OCI-LY7 (cell line): Measurements from ENCODE around the gene PTPRQ. TPM values are rescaled to one million over a fixed set of nuclear protein-coding genes. Genes with fewer than 3 reads are reported as not detected.

Experiments
- BruUV-seq: library from RNA; stranded (reverse); fragments of 400-500 nt; replicated peaks from 2 replicates; lab custom pipeline; 2021; lab: Mats Ljungman, UMichigan
- CTCF ChIA-PET: fragments of 300-600 bp; sonication (Branson Sonifier 250); formaldehyde crosslinking; loops from one replicate; lab custom pipeline; 2022; ENCODE audit warnings: antibody characterized with exemption; ENCODE audit not compliant: unreplicated experiment; lab: Charles Lee
- POLR2A ChIA-PET: fragments of 300-600 bp; sonication (Branson Sonifier 250); formaldehyde crosslinking; loops from one replicate; lab custom pipeline; 2022; ENCODE audit warnings: antibody characterized with exemption; lab: Charles Lee
- DNase-seq: peaks from one replicate; pipeline ENCODE4 v3.0.0-alpha.2; 2015; ENCODE audit warnings: low spot score
- H2AFZ ChIP-seq: fragments of 200-600 bp; sonication (generic), shearing (Covaris generic); 2 replicates; pipeline ENCODE4 v1.6.1; 2014; ENCODE audit warnings: mild to moderate bottlenecking, antibody characterized with exemption, low read length, moderate library complexity
- H3K27ac ChIP-seq: fragments of 200-600 bp; sonication (generic); 2 replicates; pipeline ENCODE4 v1.5.1; 2014; ENCODE audit warnings: mixed run types, low read depth, mild to moderate bottlenecking, moderate library complexity, low read length, inconsistent platforms; ENCODE audit not compliant: poor library complexity, severe bottlenecking
- H3K36me3 ChIP-seq: fragments of 200-600 bp; sonication (generic); 2 replicates; pipeline ENCODE4 v1.6.1; 2014; ENCODE audit warnings: mild to moderate bottlenecking, antibody characterized with exemption, low read length, moderate library complexity, mixed read lengths; ENCODE audit not compliant: insufficient read depth
- H3K4me1 ChIP-seq: fragments of 200-600 bp; sonication (generic); 2 replicates; pipeline ENCODE4 v1.5.1; 2014; ENCODE audit warnings: mild to moderate bottlenecking, low read length; ENCODE audit not compliant: insufficient read depth, poor library complexity, severe bottlenecking
- H3K4me2 ChIP-seq: fragments of 200-600 bp; sonication (generic); 2 replicates; pipeline ENCODE4 v1.6.1; 2014; ENCODE audit warnings: mild to moderate bottlenecking, low read length
- H3K4me3 ChIP-seq: fragments of 200-600 bp; sonication (generic); 2 replicates; pipeline ENCODE4 v1.5.1; 2014; ENCODE audit warnings: mild to moderate bottlenecking, low read depth, low read length; ENCODE audit not compliant: poor library complexity, severe bottlenecking
- H3K79me2 ChIP-seq: fragments of 200-600 bp; sonication (generic); 2 replicates; pipeline ENCODE4 v1.6.1; 2016; ENCODE audit warnings: low read depth, mild to moderate bottlenecking, low read length, moderate library complexity, mixed read lengths; ENCODE audit not compliant: insufficient read depth
- H3K9me2 ChIP-seq: fragments of 200-600 bp; sonication (generic); 2 replicates; pipeline ENCODE4 v1.6.1; 2016; ENCODE audit warnings: mild to moderate bottlenecking, low read length, mixed read lengths; ENCODE audit not compliant: insufficient read depth
- H3K9me3 ChIP-seq: fragments of 200-600 bp; sonication (generic); 2 replicates; pipeline ENCODE4 v1.6.1; 2014; ENCODE audit warnings: mild to moderate bottlenecking, mixed run types, low read length, mixed read lengths
- H4K20me1 ChIP-seq: fragments of 200-600 bp; sonication (generic); 2 replicates; pipeline ENCODE4 v1.6.1; 2014; ENCODE audit warnings: mild to moderate bottlenecking, antibody characterized with exemption, low read length, moderate library complexity, mixed read lengths; ENCODE audit not compliant: insufficient read depth
- CTCF ChIP-seq: fragments of 200-600 bp; sonication (generic); conservative IDR thresholded peaks from 2 replicates; pipeline ENCODE4 v1.5.1; 2014; ENCODE audit warnings: mild to moderate bottlenecking, antibody characterized with exemption, low read length, moderate library complexity, mixed read lengths
- EZH2phosphoT487 ChIP-seq: fragments of 200-600 bp; sonication (generic); IDR thresholded peaks from 2 replicates; pipeline ENCODE4 v1.6.1; 2018; ENCODE audit warnings: low read depth, borderline replicate concordance, mild to moderate bottlenecking, mixed run types, antibody characterized with exemption, low read length, moderate library complexity, mixed read lengths
- intact Hi-C: fragments of 100-400 bp; cut with micrococcal nuclease; formaldehyde crosslinking; loops from one replicate; pipeline ENCODE4 v1.10.0; 2022; ENCODE audit not compliant: unreplicated experiment
- total RNA-seq, 2 experiments: library from RNA; depleted of rRNA in 1 of 2; stranded (reverse); fragments of >200 nt in 1 of 2; shearing (Covaris generic) in 1 of 2; gene quantifications; 2 replicates each; pipeline ENCODE4 v1.2.3, GENCODE V29; 2014 to 2022

Gene PTPRQ
- total RNA-seq, 2 experiments from 2014 or later, result not detected

- intact Hi-C loops, result no loop called here
- no peaks in the 10 kb centered on the region for H3K79me2 ChIP-seq
- no peak overlapping the region for H3K27ac ChIP-seq
- H3K9me2 ChIP-seq, result no peaks in the 10 kb centered on the region
- DNase-seq, result no peak
- H2AFZ ChIP-seq, result no peak overlapping the region
- POLR2A ChIA-PET, result no interaction called here
- H3K4me1 ChIP-seq, result no peaks in the 10 kb centered on the region
- H3K4me3 ChIP-seq, result no peak overlapping the region
- CTCF ChIA-PET, result no interaction called here
- H3K4me2 ChIP-seq, result no peak overlapping the region
- H3K36me3 ChIP-seq, result no peaks in the 10 kb centered on the region
- BruUV-seq, result no TSS peak
- no peak for TF ChIP-seq EZH2phosphoT487
- no peak for TF ChIP-seq CTCF
- H3K9me3 ChIP-seq, result no peaks in the 10 kb centered on the region
- H4K20me1 ChIP-seq, result no peaks in the 10 kb centered on the region; the same call in 1 of the 2 replicates
Measured at GRCh38 chr12:80415466-80415865, 28.6 kb upstream of the PTPRQ start.

- Histone ChIP-seq H3K36me3 (no peaks in the 10 kb centered on the region), H3K4me2 (no peak overlapping the region)
- no TSS peak for BruUV-seq
Measured at GRCh38 chr12:80419644-80420043, 24.4 kb upstream of the PTPRQ start.

More at GRCh38 chr12:80419644-80420043, 24.4 kb upstream of the PTPRQ start:
- intact Hi-C loops, result no loop called here
- POLR2A ChIA-PET, result no interaction called here
- Histone ChIP-seq H3K9me3 (no peaks in the 10 kb centered on the region), H3K9me2 (no peaks in the 10 kb centered on the region), H3K79me2 (no peaks in the 10 kb centered on the region), H3K4me1 (no peaks in the 10 kb centered on the region), H3K27ac (no peak overlapping the region), H2AFZ (no peak overlapping the region), H3K4me3 (no peak overlapping the region), H4K20me1 (no peaks in the 10 kb centered on the region)
- TF ChIP-seq EZH2phosphoT487 (no peak), CTCF (no peak)
- DNase-seq, result no peak
- CTCF ChIA-PET, result no interaction called here
